ENCODE results near the gene PTPRU.

The PTPRU gene

DNA sequence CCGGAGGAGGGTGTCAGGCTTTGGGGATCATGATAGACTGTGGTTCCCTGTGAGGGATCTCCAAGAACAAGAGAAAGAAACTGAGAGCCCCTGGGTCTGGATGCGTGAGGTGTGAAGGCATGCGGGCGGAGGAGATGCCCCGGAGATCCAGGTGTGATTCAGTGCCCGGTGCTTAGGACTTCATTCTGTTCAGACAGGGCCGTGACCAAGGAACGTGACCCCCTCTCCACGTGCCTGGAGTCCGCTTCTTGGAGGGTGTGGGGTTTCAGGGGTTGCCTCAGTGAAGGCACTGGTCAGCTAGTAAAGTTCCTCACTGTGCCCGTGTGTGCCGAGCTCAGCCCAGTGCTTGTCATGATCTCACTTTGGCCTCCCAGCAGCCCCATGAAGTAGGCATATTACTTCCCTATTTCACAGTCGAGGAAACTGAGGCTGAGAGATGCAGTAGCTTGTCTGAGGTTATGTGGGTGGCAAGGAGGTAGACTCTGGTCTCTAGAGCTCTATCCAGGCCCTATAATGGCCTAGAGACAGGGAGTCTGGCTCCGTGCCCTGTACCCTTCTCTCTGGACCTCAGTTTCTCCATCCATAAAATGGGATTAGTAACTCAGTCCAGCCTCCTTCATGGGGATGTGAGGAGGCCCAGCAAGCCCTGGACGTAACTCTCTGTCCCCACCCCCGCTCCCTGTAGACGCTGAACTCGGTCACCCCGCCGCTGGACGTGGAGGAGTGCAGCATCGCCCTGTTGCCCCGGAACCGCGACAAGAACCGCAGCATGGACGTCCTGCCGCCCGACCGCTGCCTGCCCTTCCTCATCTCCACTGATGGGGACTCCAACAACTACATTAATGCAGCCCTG lies 81.0 kb downstream of the PTPRU start:
- no peak for DNase-seq (ENCODE audit: low read depth)

DNA sequence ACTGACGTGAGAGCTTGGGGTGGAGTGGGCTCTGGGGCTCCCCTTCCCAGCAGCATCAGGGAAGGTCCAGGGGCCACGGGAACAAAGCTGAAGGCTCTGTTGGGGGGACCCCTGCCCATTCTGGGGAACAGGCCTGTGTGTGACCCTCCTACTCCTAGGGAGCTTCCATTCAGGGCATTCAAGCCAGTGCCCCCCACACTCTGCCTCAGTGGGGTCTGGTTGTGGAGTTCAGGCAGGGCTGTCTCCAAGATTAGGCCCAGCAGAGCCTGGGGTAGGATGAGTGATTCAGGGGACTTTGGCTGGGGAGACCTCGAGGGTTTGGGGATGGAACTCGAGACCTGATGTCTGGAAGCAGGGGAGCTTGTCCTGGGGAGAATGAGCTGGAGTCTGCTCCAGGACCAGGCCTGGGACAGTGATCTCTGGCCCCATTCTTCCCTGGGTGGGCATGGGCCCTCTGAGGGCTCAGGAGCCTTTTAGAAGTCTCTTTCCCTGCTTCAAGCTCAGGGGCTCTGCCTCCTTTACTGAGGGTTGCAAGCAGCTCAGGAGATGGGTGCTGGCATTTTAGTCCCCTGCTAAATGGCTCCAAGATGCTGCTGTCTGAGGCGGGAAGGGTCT lies 81.7 kb downstream of the PTPRU start:
- no peak for DNase-seq (ENCODE audit: low read depth)

DNA sequence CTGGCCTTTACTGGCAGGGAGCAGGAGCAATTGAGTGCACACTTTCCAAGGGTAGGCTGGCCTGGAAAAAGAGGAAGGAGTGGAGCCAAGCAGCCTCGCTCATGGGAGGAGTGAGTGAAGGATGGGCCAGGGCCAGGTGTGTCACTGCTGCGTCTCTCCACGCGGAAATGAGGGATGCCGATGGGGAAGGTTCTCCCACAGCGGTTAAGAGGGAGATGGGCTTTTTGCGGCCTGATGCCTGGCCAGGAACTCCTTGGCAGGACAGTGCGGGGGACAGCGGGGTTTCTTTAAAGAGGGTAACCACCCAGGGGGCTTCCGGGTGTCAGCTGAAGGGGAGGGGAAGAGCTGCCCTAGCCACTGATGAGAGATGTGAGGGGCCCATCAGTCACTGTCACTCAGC lies 82.4 kb downstream of the PTPRU start:
- DNase-seq (ENCODE audit: low read depth) = no peak

DNA sequence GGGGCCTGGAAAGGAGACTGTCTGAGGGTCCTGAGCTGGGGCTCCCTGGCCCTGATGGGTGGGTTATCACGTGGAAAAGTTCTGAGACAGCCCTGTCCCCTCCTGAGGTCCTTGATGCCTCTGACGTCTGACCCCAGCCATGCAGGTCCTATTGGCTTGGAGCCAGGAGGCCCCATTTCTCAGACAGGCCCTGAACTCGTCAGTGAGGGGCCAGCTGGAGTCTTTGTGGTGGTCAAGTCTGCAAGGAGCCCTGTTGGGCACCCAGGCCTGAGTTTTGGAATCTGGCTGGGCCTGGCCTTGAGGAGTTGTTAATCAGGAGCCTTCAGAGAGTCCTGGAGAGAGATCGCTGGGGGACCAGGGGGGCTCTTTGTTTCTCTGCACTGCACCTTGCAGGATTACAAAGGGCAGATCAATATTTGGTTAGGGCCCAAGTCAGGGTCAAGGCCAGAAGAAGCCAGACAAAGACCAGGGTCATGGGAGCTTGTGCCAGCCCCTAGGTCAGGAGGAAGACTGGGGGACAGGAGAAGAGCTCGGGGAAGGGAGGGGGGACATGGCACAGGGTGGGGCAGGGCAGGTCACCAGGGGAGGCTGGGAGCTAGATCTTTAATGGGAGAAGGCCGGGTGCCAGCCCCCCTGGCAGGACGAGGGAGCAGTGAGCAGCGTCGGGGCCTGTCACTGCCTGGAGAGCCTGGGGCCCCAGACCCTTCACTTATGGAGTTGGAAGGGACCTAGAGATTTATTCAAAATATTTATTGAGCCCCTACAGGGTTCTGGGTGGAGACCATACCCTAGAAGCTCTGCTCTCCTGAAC lies 83.2 kb downstream of the PTPRU start:
- DNase-seq (ENCODE audit: low read depth) = no peak

DNA sequence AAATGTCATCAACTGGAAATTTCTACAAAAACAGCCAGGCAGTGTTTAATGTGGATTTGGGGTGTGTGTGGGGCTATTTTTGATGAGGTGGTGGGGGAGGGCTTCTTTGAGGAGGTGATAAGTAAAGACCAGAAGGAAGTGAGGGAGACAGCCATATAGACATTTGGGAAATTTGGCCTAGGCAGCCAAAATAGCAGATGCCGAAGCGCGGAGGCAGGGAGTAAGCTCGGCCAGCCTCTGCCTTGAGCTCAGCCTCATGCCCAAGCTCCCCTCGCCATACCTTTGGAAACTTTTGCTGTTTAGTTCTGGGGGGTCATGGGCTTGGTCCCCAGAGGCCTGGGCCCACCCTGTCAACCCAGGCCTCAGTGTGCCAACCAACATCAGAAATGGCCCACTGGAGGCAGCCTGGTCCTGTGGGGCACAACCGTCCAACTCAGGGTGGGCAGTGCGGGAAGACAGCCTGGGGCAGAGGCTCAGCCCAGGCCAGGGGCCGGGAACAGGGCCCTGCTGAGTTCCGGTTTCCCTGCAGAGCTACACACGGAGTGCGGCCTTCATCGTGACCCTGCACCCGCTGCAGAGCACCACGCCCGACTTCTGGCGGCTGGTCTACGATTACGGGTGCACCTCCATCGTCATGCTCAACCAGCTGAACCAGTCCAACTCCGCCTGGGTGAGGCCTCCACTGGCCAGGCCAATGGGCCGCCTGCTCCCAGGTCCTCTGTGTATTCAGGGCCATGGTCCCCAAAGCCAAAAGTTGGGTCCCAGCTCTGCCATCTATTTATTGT lies 84.0 kb downstream of the PTPRU start:
- no peak for DNase-seq (ENCODE audit: low read depth)

DNA sequence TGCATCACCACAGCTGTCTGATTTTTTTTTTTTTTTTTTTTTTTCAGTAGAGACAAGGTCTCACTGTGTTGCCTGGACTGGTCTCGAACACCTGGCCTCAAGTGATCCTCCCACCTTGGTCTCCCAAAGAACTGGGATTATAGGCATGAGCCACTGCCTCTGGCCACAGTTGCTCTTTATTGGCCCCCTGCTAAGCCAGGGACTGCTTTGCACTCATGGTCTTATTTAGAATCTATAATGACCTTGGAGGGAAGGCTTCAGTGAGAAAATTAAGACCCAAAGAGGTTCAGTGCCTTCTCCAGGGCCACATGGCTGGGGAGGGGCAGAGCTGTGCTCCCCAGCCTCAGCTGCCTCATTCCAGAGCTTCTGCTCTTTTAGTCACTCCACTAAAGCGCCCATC lies 84.9 kb downstream of the PTPRU start:
- no peak for DNase-seq (ENCODE audit: low read depth)

DNA sequence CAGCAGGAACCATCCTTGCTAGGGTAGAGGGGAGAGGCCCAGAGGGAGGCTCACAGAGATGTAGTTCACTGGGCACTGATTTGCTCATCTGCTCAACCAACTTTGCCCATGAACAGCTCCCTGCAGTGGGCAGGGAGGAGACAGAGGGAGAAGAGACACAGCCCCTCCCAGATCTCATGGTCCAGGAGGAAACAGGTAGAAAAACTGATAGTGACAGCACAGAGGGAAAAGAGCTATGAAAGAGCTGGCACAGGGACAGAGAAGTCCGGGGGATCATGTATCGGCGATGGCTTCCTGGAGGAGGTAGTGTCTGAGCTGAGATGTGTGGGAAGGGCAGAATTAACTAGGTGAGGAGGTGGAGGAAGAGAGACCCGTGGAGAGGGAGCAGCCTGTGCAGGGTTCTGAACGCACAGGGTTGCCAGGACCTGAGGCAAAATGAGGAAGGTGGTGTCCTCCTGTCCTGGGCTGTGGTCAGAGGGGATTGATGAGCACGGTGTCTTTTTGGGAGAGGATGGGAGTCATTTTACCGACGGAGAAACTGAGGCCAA lies 85.9 kb downstream of the PTPRU start:
- no peak for DNase-seq (ENCODE audit: low read depth)

DNA sequence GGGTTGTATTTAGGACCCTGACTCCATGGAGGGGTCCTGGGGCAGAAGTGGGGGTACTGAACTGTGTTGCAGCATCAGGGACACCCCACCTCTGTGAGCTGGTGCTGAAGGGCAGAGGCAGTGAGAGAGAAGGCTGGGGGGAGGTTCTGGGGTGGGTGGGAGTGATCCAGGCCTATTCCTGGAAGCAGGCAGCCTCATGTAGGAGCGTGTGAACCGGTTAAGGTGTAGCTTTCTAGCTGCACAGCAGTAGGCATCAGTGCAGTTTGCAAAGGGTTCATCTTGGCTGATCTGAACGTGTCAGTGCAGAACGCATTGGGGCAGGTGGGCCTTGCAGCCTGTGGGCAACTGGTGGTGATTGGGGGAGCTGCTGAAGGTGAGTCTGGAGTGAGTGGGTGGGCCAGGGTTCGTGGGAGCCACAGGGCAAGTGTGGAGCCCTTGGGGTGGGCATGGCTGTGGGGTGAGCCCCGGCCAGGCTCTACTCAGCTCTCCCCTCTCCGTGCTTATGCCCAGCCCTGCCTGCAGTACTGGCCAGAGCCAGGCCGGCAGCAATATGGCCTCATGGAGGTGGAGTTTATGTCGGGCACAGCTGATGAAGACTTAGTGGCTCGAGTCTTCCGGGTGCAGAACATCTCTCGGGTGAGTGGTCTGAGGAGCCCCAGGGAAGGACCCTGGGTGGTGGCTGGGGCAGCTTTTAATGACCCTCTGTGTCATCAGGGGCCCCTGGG lies 86.7 kb downstream of the PTPRU start:
- DNase-seq (ENCODE audit: low read depth) = no peak

DNA sequence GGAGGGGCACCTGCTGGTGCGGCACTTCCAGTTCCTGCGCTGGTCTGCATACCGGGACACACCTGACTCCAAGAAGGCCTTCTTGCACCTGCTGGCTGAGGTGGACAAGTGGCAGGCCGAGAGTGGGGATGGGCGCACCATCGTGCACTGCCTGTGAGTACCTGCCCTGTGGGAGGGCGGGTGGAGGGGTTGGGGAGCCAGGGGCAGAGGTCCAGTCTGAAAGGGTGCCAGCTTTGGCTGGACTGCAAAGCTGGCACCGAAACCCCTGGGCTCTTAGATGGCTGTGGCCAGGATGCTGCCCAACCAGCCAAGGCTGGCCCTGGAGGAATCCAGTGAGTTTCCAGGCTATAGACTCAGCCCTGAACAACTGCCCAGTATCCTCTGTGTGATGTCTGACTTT lies 87.3 kb downstream of the PTPRU start:
- no peak for DNase-seq (ENCODE audit: low read depth)

DNA sequence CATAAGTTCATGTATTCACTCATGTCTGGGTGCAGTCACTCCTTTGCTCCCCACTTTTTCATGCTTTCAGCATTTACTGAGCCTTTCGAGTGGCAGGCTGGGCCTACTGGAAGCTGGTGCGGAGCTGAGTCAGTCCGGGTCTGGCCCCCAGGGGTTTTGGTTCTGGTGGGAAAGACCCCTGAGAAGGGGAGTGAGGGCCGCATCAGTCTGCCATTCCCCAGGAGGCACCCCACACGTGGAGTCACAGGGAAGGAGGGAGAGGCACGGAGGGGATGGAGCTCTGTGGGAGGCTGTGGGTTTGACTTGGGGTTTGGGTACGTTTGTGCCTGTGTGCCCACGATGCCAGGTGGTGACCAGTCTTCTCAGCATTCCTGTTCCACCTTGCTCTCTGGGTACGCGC lies 87.9 kb downstream of the PTPRU start:
- DNase-seq (ENCODE audit: low read depth) = no peak

DNA sequence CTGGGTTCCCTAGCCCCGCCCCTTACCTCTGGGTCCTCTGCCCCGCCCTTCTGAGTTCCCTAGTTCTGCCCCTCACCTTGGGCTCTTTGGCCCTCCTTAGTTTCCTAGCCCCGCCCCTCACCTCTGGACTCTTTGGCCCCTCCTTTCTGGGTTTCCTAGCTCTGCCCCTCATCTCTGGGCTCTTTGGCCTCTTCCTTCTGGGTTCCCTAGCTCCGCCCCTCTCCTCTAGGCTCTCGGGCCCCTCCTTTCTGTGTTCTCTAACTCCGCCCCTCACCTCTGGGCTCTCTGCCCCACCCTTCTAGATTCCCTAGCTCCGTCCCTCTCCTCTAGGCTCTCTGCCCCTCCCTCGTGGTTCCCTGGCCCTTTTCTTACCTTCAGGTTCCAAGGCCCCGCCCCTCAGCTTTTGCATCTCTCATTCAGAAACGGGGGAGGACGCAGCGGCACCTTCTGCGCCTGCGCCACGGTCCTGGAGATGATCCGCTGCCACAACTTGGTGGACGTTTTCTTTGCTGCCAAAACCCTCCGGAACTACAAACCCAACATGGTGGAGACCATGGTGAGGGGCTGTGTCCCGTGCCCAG lies 88.5 kb downstream of the PTPRU start:
- no peak for DNase-seq (ENCODE audit: low read depth)

DNA sequence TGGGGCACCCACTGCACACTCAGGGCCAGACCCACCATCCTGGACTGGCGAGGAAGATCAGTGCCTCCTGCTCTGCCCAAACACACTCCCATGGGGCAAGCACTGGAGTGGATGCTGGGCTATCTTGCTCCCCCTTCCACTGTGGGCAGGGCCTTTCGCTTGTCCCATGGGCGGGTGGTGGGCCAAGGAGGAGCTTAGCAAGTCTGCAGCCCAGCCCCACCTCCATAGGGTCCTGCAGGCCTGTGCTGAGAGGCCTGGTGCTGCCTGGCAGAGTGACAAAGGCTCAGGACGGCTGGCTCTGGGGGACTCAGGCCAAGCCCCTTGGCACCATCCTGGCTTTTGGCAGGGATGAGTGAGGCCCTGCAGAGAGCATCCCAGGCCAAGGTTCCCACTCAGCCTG lies 89.4 kb downstream of the PTPRU start:
- no peak for DNase-seq (ENCODE audit: low read depth)

DNA sequence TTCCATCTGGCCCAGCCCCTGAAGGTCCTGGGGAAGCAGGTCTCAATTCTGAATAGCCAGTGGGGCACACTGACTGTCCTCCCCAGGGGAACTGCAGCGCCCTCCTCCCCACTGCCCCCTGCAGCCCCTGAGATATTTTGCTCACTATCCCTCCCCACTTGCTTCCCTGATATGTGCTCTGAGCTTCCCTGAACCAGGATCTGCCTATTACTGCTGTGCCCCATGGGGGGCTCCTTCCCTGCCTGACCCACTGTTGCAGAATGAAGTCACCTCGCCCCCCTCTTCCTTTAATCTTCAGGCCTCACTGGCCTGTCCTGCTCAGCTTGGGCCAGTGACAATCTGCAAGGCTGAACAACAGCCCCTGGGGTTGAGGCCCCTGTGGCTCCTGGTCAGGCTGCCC lies 89.8 kb downstream of the PTPRU start:
- DNase-seq (ENCODE audit: low read depth) = no peak

DNA sequence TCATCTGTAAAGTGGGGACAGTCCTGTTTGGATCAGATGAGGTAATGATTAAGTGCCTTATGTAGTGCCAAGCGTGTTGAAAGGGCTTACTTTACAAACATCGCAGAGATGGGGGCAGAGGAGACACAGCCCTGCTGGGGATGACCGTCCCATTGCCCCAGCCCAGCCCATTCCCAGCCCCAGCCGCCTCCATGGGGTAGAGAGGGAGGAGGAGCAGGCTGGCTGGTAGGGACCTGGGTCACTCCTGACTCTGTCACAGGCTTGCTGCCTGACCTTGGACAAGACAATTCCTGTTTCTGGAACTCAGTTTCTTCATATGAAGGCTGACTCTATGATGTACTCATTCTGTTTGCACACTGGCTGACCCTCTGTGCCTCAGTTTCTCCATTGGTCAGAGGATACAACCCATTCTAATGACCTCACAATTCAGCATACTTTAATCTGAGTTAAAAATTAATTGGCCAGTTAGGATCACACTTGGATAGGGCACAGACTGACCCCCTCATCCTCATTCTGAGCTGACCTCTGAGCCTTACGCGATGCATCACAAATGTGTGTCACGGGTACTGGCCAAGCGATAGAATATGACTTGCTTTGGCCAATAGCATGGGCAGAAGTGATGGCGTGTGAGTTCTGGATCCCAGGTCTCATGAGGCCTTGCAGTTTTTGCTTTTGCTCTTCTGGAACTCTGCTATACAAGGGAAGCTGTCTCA lies 91.1 kb downstream of the PTPRU start:
- DNase-seq (ENCODE audit: low read depth) = no peak

DNA sequence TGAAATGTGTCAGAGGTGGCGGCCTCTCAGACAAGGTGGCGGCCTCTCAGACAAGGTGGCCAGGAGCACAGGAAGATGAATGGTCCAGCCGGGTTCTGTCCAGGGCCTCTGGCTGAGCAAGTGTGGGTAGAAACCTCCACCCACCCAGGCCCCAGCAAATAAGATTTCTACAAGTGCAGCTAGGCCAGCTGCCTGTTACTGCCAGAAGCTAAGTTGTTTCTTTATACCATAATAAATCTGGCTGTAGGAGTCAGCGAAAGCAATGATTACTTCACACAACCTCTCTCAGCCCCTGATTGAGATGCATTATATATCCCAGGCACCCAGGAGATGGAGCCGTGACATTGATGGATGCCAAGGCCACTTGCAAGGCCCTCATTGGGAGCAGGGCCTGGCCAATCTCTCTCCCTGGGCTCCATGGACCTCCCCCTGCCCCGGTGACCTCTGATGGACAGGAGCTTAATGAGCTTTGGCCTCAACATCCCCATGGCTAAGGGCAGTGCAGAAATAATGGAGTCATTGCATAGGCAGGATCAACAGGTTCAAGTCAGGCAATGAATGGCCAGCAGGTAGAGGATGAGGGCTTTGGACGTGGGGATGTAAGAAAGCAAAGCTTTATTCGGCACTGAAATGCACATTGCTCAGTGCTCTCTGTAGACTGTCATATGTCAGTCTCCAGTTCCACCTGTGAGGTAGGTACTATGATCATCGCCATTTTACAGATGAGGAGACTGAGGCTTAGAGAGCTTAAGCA lies 92.9 kb downstream of the PTPRU start:
- DNase-seq (ENCODE audit: low read depth) = no peak

DNA sequence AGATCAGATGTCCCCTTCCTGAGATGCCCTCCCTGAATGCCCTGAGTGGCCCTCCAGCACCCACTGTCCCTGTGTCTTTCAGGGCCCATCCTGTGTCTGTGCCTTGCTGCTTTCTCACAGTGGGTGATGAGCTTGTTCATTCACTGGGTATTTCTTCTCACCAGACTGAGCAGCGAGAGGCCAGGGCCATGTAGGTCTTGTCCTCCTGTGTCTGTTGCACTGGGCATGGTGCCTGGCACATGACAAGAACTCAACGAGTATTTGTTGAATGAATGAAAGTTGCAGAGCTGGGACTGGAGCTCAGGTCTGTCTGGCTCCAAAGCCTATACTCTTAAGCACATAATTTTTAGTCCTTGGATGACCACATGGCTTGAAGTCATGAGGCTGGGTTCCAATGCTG lies 93.8 kb downstream of the PTPRU start:
- DNase-seq (ENCODE audit: low read depth) = no peak

DNA sequence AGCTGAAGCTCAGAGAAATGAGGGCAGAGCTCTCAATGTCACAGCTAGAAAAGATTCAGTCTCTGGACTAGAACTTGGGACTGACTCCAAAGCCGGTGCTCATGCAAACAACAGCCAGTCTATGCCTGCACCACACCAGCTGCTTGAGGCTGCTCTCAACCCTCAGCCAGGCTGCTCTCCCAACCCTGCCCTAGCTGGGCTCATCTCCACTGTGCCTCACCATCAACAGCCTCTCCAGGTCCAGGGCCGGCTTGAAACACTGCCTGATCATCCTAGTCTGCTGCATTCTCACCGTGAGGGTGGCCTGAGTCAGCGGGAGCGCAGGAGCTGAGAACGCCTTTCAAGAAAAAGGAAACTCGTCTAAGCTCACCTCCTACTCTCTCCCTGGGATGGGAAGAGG lies 94.5 kb downstream of the PTPRU start:
- no peak for DNase-seq (ENCODE audit: low read depth)

DNA sequence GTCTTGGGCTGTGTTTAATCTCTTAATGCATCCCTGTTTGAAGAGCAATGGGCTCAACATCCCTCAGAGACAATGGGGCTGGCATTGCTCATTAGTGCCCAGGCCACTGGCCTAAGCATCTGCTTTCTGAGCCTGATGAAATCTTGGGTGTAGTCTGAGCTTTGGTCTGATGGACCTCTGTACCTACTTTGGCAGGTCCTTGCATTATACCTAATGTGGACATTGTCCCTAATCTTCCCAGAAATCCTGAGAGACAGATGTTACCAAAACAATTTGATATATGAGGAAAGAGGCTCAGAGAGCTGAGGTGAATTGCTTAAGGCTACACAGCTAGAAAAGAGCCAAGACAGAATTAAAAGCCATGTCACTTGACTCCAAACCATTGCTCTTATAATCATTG lies 95.0 kb downstream of the PTPRU start:
- no peak for DNase-seq (ENCODE audit: low read depth)

DNA sequence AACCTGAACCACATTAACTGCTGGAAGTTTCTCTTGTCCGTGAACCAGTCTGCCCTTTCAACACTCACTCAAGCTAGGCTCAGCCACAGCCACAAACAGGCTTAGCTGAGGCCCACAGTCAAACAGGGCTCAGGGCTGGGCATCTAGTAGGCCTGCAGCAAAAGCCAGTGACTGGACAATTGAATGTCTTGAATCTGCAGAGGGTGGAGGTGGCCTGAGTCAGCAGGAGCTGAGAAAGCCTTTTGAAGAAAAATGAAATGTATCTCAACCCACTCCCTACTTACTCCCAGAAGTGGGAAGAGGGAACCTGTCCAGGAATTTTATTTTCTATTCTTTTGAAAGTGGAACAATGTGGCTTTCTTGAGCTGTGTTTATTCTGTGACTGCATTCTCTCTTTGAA lies 95.4 kb downstream of the PTPRU start:
- no peak for DNase-seq (ENCODE audit: low read depth)

DNA sequence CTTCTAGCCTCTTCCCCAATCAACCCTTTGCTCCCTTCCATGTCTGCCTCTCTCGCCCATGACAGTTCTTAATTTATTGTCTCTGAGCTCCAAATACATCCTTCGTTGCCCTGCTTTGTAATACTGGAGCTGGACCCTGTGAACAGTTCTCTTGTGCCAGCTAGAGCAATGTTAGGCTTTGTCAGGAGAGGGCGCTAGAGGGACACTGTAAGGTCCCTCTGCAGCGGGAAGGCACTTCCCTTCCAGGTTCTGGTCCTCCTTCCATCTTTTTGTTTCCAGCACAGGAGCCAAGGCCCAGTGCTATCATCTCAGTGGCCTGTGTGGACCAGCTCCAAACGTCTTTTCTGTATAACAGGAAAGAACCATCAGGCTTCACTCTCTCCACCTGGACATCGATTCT lies 95.9 kb downstream of the PTPRU start:
- DNase-seq (ENCODE audit: low read depth) = no peak

Data from stimulated activated CD8-positive, alpha-beta memory T cell treated with anti-CD3 and anti-CD28 coated beads, Interleukin-12 subunit alpha, Interleukin-12 subunit beta, amount 100 ng/mL, for 1 hour (primary cell).